Measurements from ENCODE around the gene ZBTB46. TPM values are rescaled to one million over a fixed set of nuclear protein-coding genes. Genes with fewer than 3 reads are reported as not detected.

The ZBTB46 gene
- total RNA-seq, 1 experiment from 2014 or later = 10.7 TPM

DNA sequence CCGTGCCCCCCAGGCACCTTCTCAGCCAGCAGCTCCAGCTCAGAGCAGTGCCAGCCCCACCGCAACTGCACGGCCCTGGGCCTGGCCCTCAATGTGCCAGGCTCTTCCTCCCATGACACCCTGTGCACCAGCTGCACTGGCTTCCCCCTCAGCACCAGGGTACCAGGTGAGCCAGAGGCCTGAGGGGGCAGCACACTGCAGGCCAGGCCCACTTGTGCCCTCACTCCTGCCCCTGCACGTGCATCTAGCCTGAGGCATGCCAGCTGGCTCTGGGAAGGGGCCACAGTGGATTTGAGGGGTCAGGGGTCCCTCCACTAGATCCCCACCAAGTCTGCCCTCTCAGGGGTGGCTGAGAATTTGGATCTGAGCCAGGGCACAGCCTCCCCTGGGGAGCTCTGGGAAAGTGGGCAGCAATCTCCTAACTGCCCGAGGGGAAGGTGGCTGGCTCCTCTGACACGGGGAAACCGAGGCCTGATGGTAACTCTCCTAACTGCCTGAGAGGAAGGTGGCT lies 133.7 kb downstream of the ZBTB46 start (continued):
- TF ChIP-seq YY1 (IDR thresholded peaks at IDR 0.05; ENCODE audit: extremely low read depth, insufficient replicate concordance, low read depth, low read length) = no peak
- no peak for TF ChIP-seq CBX3 (IDR thresholded peaks at IDR 0.05; ENCODE audit: low read depth)
- no peak for TF ChIP-seq FOSL1 (IDR thresholded peaks at IDR 0.05; ENCODE audit: low read depth)

DNA sequence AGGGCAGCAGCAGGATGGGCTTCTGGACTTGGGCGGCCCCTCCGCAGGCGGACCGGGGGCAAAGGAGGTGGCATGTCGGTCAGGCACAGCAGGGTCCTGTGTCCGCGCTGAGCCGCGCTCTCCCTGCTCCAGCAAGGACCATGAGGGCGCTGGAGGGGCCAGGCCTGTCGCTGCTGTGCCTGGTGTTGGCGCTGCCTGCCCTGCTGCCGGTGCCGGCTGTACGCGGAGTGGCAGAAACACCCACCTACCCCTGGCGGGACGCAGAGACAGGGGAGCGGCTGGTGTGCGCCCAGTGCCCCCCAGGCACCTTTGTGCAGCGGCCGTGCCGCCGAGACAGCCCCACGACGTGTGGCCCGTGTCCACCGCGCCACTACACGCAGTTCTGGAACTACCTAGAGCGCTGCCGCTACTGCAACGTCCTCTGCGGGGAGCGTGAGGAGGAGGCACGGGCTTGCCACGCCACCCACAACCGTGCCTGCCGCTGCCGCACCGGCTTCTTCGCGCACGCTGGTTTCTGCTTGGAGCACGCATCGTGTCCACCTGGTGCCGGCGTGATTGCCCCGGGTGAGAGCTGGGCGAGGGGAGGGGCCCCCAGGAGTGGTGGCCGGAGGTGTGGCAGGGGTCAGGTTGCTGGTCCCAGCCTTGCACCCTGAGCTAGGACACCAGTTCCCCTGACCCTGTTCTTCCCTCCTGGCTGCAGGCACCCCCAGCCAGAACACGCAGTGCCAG lies 134.3 kb downstream of the ZBTB46 start, which contains the start of gene TNFRSF6B:
Gene TNFRSF6B, plus strand, starts transcription at position 25 of the 729 bp plus-strand sequence. Its CDS starts 116 bp downstream, at position 141.
- Histone ChIP-seq H3K36me3 (ENCODE audit: control insufficient read depth in 1 of 2, insufficient read depth in 2 of 2, low read length in 2 of 2) (peaks cover 0 to 8% of the 10 kb centered on the region in 2 experiments; a peak in 1 of 4 replicates), H3K9ac (ENCODE audit: low read length) (peak within 1 kb of the TSS; percentile 71), H3K27me3 (ENCODE audit: insufficient read depth, low read length) (no peaks in the 10 kb centered on the region), H3K4me1 (ENCODE audit: control insufficient read depth in 1 of 2, insufficient read depth in 2 of 2, low read length in 2 of 2) (peaks cover 35 to 66% of the 10 kb centered on the region in 2 experiments), H3K27ac (ENCODE audit: low read depth, low read length) (peak within 1 kb of the TSS; percentile 91), H3K9me3 (ENCODE audit: control insufficient read depth in 1 of 2, insufficient read depth in 1 of 2, low read depth in 1 of 2, low read length in 2 of 2) (no peaks in the 10 kb centered on the region), H3K9me2 (ENCODE audit: insufficient read depth) (no peaks in the 10 kb centered on the region), H3K4me3 (replicated peaks in 1 of 2; ENCODE audit: low read depth in 1 of 2, low read length in 2 of 2) (peak within 1 kb of the TSS; percentile 58 to 69), H2AFZ (ENCODE audit: low read depth, low read length, poor library complexity, severe bottlenecking) (no peak within 1 kb of the TSS), H3K79me2 (ENCODE audit: insufficient read depth, low read length) (peaks cover 10% of the 10 kb centered on the region; the same call in 1 of the 2 replicates), H3K4me2 (ENCODE audit: low read length) (peak within 1 kb of the TSS; percentile 78), H4K20me1 (ENCODE audit: insufficient read depth) (no peaks in the 10 kb centered on the region)
- TF ChIP-seq POLR2AphosphoS5 (IDR thresholded peaks at IDR 0.05; ENCODE audit: low read depth, low read length) (peak; percentile 89), YY1 (IDR thresholded peaks at IDR 0.05; ENCODE audit: extremely low read depth, insufficient replicate concordance, low read depth, low read length) (peak; percentile 27), SRF (IDR thresholded peaks at IDR 0.05; ENCODE audit: low read depth) (no peak), POLR2A (IDR thresholded peaks at IDR 0.05; ENCODE audit: borderline replicate concordance, extremely low read depth, insufficient read depth, insufficient read length) (peak; percentile 28), TCF7L2 (IDR thresholded peaks at IDR 0.05; ENCODE audit: borderline replicate concordance, extremely low read depth, insufficient read depth, insufficient read length) (no peak)
- ChIA-PET POLR2A (interaction anchor here (1.5 to 3.1 kb wide), 3 partner anchors 14 to 159 kb away, joined by 4 to 28 read pairs (median 12); no protein-coding TSS in a partner anchor), CTCF (interaction anchor here (0.8 to 1.2 kb wide), 2 partner anchors 55 to 159 kb away, joined by 3 to 4 read pairs; no protein-coding TSS in a partner anchor), RAD21 (ENCODE audit: low non-redundant PET in 1 of 2, low total read pairs in 2 of 2, uncharacterized antibody in 2 of 2, unreplicated experiment in 2 of 2) (no interaction called here)
- DNase-seq (ENCODE audit: low read depth, low spot score) (no peak), ATAC-seq (peak; percentile 33)
- BruUV-seq (replicated peaks) = TSS peak; percentile 80
- intact Hi-C loops (cut with micrococcal nuclease) = loop anchor here (2.0 to 5.0 kb wide), 5 partner anchors 14 to 261 kb away; partner anchors contain the start of genes PTK6, STMN3 and UCKL1

Data from HCT116 (cell line).